CD14-positive monocyte (primary cell): Measurements from ENCODE around the gene GPLD1. TPM values are rescaled to one million over a fixed set of nuclear protein-coding genes. Genes with fewer than 3 reads are reported as not detected.

Source experiments
- DNase-seq, 3 donors: peaks; one replicate each; pipeline ENCODE4 v3.0.0-alpha.2; 2011 to 2022
- H2AFZ ChIP-seq: 2 replicates; pipeline ENCODE4 v1.6.0; 2012; ENCODE audit warnings: mild to moderate bottlenecking, low read depth, low read length, inconsistent platforms; ENCODE audit not compliant: insufficient read depth, poor library complexity, severe bottlenecking
- H3K27ac ChIP-seq, 2 donors: 1 replicate in 1 of 2; 2 replicates in 1 of 2; pipeline ENCODE4 v1.5.1; 2012 to 2013; ENCODE audit warnings: low read length in 2 of 2, control low read depth in 1 of 2, inconsistent platforms in 1 of 2, low read depth in 1 of 2, mild to moderate bottlenecking in 1 of 2
- H3K27me3 ChIP-seq, 2 donors: one replicate each; pipeline versions ENCODE4 v1.6.0 to v1.6.1; 2011 to 2013; ENCODE audit warnings: low read length in 2 of 2; ENCODE audit not compliant: control insufficient read depth in 2 of 2, insufficient read depth in 2 of 2
- H3K36me3 ChIP-seq, 2 donors: replicated peaks in 1 of 2; 1 replicate in 1 of 2; 2 replicates in 1 of 2; pipeline versions ENCODE4 v1.5.1 to v1.6.1; 2012 to 2013; ENCODE audit warnings: low read length in 2 of 2, control low read depth in 1 of 2, inconsistent platforms in 1 of 2, mild to moderate bottlenecking in 1 of 2; ENCODE audit not compliant: insufficient read depth in 2 of 2, control insufficient read depth in 1 of 2
- H3K4me1 ChIP-seq, 2 donors: 1 replicate in 1 of 2; 2 replicates in 1 of 2; pipeline versions ENCODE4 v1.5.1 to v1.6.1; 2012 to 2013; ENCODE audit warnings: low read length in 2 of 2, control low read depth in 1 of 2, inconsistent platforms in 1 of 2, mild to moderate bottlenecking in 1 of 2, moderate library complexity in 1 of 2; ENCODE audit not compliant: insufficient read depth in 2 of 2, control insufficient read depth in 1 of 2
- H3K4me2 ChIP-seq: replicated peaks from 2 replicates; pipeline ENCODE3; 2012; ENCODE audit warnings: low read length, moderate library complexity, mild to moderate bottlenecking; ENCODE audit not compliant: poor library complexity, severe bottlenecking; ENCODE audit errors: extremely low read depth
- H3K4me3 ChIP-seq, 3 experiments: fragments of 200-600 bp in 1 of 3; sonication (generic) in 1 of 3; replicated peaks in 1 of 3; 1 replicate in 2 of 3; 2 replicates in 1 of 3; pipeline ENCODE4 v1.5.1; 2011 to 2013; ENCODE audit warnings: low read length in 3 of 3, mild to moderate bottlenecking in 3 of 3, control low read depth in 2 of 3, low read depth in 2 of 3, inconsistent platforms in 1 of 3, moderate library complexity in 1 of 3
- H3K79me2 ChIP-seq: 2 replicates; pipeline ENCODE4 v1.6.0; 2012; ENCODE audit warnings: mild to moderate bottlenecking, control low read depth, inconsistent platforms, low read length, moderate library complexity; ENCODE audit not compliant: insufficient read depth
- H3K9ac ChIP-seq: 2 replicates; pipeline ENCODE4 v1.6.0; 2017; ENCODE audit warnings: low read length, mild to moderate bottlenecking; ENCODE audit not compliant: insufficient read depth, poor library complexity, severe bottlenecking
- H3K9me3 ChIP-seq, 2 donors: replicated peaks in 1 of 2; 1 replicate in 1 of 2; 2 replicates in 1 of 2; pipeline versions ENCODE4 v1.5.1 to v1.6.1; 2012 to 2013; ENCODE audit warnings: low read length in 2 of 2, control low read depth in 1 of 2; ENCODE audit not compliant: control insufficient read depth in 1 of 2, insufficient read depth in 1 of 2
- H4K20me1 ChIP-seq: 2 replicates; pipeline ENCODE4 v1.6.0; 2012; ENCODE audit warnings: mild to moderate bottlenecking, low read length, control low read depth, moderate library complexity; ENCODE audit not compliant: insufficient read depth
- H3K27ac Mint-ChIP-seq, 7 donors: one replicate each; pipeline ENCODE4 v1.8.0; 2020; ENCODE audit warnings: mild to moderate bottlenecking in 7 of 7, mixed read lengths in 7 of 7, moderate library complexity in 6 of 7, inconsistent platforms in 2 of 7
- H3K27me3 Mint-ChIP-seq, 3 donors: one replicate each; pipeline ENCODE4 v1.8.0; 2021 to 2022; ENCODE audit warnings: low read depth in 3 of 3, mild to moderate bottlenecking in 3 of 3, mixed read lengths in 3 of 3, moderate library complexity in 3 of 3, inconsistent platforms in 1 of 3
- H3K36me3 Mint-ChIP-seq, 2 donors: one replicate each; pipeline ENCODE4 v1.8.0; 2020; ENCODE audit warnings: mixed read lengths in 2 of 2, inconsistent platforms in 1 of 2, mild to moderate bottlenecking in 1 of 2
- H3K4me1 Mint-ChIP-seq: one replicate; pipeline ENCODE4 v1.8.0; 2020; ENCODE audit warnings: mild to moderate bottlenecking, mixed read lengths
- H3K4me3 Mint-ChIP-seq, 2 donors: one replicate each; pipeline ENCODE4 v1.8.0; 2020; ENCODE audit warnings: mild to moderate bottlenecking in 2 of 2, mixed read lengths in 2 of 2, moderate library complexity in 1 of 2
- H3K9me3 Mint-ChIP-seq, 7 donors: one replicate each; pipeline ENCODE4 v1.8.0; 2020 to 2022; ENCODE audit warnings: mixed read lengths in 7 of 7, mild to moderate bottlenecking in 6 of 7, moderate library complexity in 6 of 7, inconsistent platforms in 2 of 7
- WGBS: methylation state at CpG from one replicate; pipeline ENCODE4 v1.1.5; 2013; ENCODE audit warnings: missing lambda C conversion rate; ENCODE audit not compliant: insufficient coverage; 5-methylcytosine and 5-hydroxymethylcytosine counted together
- intact Hi-C, 2 donors: fragments of 100-400 bp; cut with micrococcal nuclease; formaldehyde crosslinking; loops; one replicate each; pipeline versions ENCODE4 v1.15.0 to v1.15.1; 2023
- polyA plus RNA-seq, 3 donors: library from polyadenylated mRNA; depleted of rRNA in 1 of 3; unstranded in 2 of 3; stranded (reverse) in 1 of 3; fragments of 300-500 nt in 2 of 3; fragments of >200 nt in 1 of 3; fragmentation: Illumina TruSeq in 2 of 3; gene quantifications; 1 replicate in 2 of 3; 2 replicates in 1 of 3; pipeline ENCODE4 v1.2.3, GENCODE V29; 2012 to 2021
- TF ChIP-seq, protein P1 (sequence below): fragments of 200-600 bp; IDR thresholded peaks from one replicate; pipeline ENCODE4 v1.8.0; 2022; ENCODE audit warnings: antibody characterized with exemption, mild to moderate bottlenecking

Gene GPLD1
- polyA plus RNA-seq, 3 donors: not detected

DNA sequence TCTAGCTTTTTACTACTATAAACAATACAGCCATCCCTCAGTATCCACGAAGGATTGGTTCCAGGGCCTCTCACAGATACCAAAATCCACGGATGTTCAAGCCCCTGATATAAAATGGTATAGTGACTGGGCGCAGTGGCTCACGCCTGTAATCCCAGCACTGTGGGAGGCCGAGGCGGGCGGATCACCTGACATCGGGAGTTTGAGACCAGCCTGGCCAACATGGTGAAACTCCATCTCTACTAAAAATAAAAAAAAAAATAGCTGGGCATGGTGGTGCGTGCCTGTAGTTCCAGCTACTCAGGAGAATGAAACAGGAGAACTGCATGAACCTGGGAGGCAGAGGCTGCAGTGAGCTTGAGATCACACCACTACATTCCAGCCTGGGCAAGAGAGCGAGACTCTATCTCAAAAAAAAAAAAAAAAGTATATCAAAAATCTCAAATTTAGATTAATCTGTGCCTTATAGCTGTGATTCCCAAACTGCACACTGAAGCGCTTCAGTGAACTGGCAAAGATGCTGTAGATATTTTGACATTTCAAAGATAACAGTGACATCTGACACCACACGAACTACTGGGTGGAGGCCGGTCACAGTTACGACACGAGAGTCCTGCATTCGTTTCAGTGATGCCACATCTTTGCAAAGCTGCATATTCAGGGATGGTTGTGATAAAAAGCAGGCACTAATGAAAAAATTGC, 48.3 kb downstream of the GPLD1 start:
- WGBS: 69% methylated on average over 4 of the region's 16 CpGs
- no peaks in the 10 kb centered on the region for H3K9me3 Mint-ChIP-seq
- H3K36me3 Mint-ChIP-seq: peaks cover 0 to 6% of the 10 kb centered on the region in 2 donors
- H3K27ac Mint-ChIP-seq: no peak overlapping the region
- H3K27ac ChIP-seq: no peak overlapping the region
- H3K27me3 ChIP-seq: no peaks in the 10 kb centered on the region
- H3K4me3 Mint-ChIP-seq: no peak overlapping the region
- H3K4me1 ChIP-seq: no peaks in the 10 kb centered on the region
- intact Hi-C loops: no loop called here
- H3K79me2 ChIP-seq: no peaks in the 10 kb centered on the region
- H2AFZ ChIP-seq: no peak overlapping the region
- H3K4me3 ChIP-seq: no peak overlapping the region
- no peaks in the 10 kb centered on the region for H3K4me1 Mint-ChIP-seq
- no peak for DNase-seq
- TF ChIP-seq, protein P1, sequence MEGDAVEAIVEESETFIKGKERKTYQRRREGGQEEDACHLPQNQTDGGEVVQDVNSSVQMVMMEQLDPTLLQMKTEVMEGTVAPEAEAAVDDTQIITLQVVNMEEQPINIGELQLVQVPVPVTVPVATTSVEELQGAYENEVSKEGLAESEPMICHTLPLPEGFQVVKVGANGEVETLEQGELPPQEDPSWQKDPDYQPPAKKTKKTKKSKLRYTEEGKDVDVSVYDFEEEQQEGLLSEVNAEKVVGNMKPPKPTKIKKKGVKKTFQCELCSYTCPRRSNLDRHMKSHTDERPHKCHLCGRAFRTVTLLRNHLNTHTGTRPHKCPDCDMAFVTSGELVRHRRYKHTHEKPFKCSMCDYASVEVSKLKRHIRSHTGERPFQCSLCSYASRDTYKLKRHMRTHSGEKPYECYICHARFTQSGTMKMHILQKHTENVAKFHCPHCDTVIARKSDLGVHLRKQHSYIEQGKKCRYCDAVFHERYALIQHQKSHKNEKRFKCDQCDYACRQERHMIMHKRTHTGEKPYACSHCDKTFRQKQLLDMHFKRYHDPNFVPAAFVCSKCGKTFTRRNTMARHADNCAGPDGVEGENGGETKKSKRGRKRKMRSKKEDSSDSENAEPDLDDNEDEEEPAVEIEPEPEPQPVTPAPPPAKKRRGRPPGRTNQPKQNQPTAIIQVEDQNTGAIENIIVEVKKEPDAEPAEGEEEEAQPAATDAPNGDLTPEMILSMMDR: no peak
- no peak overlapping the region for H3K4me2 ChIP-seq
- no peaks in the 10 kb centered on the region for H3K36me3 ChIP-seq
- H3K9ac ChIP-seq: no peak overlapping the region
- peaks cover 0 to 3% (median 0%) of the 10 kb centered on the region in 3 donors for H3K27me3 Mint-ChIP-seq
- no peaks in the 10 kb centered on the region for H4K20me1 ChIP-seq
- no peaks in the 10 kb centered on the region for H3K9me3 ChIP-seq

DNA sequence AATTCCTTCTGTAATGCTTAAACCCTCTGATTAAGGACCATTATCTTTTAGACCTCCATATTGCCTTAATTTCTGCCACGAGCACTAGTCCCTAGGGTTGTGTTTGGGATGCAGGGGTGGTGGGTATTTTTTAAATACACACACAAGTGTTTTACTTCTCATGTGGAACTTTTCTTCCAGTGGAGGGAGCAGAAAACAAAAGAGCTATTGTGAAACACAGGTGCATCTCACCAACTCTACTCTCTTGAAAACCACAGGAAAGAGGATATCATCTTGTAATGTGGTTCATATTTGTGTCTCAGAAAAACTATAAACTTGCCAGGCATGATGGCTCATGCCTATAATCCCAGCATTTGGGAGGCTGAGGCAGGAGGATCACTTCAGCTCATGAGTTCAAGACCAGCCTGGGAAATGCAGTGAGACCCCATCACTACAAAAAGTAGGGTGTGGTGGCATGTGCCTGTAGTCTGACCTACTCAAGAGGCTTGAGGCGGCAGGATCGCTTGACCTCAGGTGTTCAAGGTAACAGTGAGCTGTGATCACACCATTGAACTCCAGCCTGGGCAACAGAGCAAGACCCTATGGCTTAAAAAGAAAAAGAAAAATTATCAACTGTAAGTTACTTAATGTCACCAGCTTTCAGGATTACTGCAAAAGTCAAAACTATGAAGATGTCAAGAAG, 49.4 kb downstream of the GPLD1 start:
- Mint-ChIP-seq H3K4me1 (peaks cover 2% of the 10 kb centered on the region), H3K4me3 (no peak overlapping the region), H3K9me3 (no peaks in the 10 kb centered on the region), H3K27ac (no peak overlapping the region), H3K27me3 (peaks cover 0 to 3% (median 2%) of the 10 kb centered on the region in 3 donors), H3K36me3 (peaks cover 0 to 6% of the 10 kb centered on the region in 2 donors)
- no peaks in the 10 kb centered on the region for H4K20me1 ChIP-seq
- intact Hi-C loops: loop anchor here in 1 of 2 donors (10.0 kb wide), 1 partner anchor 255 kb away; no protein-coding TSS in a partner anchor
- H3K27ac ChIP-seq: no peak overlapping the region
- H3K9me3 ChIP-seq: no peaks in the 10 kb centered on the region
- DNase-seq: no peak
- TF ChIP-seq, protein P1: no peak
- 100% methylated on average over 2 of the region's 3 CpGs for WGBS
- no peak overlapping the region for H2AFZ ChIP-seq
- H3K4me3 ChIP-seq: no peak overlapping the region
- no peak overlapping the region for H3K9ac ChIP-seq
- H3K79me2 ChIP-seq: no peaks in the 10 kb centered on the region
- no peak overlapping the region for H3K4me2 ChIP-seq
- H3K4me1 ChIP-seq: no peaks in the 10 kb centered on the region
- H3K27me3 ChIP-seq: no peaks in the 10 kb centered on the region
- H3K36me3 ChIP-seq: no peaks in the 10 kb centered on the region
